NCI-H2107 (cell line): Measurements from ENCODE around the gene DDX17.

ENCODE experiments used
- DNase-seq: peaks from one replicate; lab custom pipeline; 2025; lab: John Stamatoyannopoulos, UW

Gene DDX17

DNA sequence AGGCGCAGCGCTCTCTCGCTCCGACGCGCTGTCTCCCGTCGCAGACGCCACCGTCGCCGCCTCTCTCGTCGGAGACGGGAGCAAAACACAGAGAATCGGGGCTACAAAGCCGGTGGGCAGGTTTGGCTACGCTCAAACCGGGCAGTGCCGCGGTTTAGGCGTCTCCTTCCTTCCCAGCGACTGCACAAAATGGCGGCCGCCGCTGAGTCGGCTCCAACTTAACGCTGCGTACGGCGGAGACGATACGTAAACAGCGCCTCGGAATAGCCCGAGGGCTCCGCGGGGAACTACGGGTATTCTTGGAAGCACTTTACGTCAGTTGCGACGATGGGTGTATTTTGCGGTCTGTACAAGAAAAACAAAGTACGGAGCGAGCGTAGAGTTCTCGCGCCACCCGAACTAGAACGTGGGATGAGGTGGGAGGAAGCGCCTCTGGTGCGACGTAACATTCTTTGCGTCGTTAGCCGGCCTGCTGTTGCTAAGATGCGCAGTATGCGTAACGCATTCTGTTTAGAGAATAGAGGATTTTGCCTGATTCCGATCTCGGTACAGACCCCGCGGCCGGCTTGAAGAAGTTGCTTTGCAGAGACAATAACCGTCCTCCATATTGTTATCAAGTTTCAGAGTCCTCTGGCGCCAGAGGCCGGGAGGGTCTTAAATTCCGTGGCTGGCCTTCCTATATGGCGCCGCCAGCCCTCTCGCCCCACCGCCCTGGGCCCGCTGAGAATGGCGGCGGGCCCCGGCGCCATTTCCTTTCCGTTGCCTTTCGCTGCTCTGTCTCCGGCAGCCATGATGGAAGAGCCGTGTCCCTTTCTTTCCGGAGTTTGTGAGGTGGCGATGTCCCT is at the start of gene DDX17:
Gene DDX17 (minus strand): TSS at position 194 of the 845 bp plus-strand sequence.
- peak; percentile 89 for DNase-seq

DNA sequence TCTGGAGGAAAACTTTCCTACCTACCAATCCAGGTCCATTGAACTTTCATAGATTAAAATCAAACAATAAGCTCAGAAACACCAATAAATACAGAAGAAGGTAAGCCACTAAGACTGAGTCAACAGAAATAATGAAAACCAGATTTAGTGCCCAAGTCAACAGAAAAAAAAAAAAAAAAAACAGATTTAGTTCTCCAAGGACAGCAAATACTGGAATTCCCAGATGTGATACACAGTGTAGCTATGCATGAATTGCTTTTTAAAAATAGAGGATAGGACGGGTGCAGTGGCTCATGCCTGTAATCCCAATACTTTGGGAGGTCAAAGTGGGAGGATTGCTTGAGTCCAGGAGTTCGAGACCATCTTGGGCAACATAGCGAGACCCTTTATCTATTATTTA is 48.2 kb upstream of the DDX17 start:
- DNase-seq: no peak

DNA sequence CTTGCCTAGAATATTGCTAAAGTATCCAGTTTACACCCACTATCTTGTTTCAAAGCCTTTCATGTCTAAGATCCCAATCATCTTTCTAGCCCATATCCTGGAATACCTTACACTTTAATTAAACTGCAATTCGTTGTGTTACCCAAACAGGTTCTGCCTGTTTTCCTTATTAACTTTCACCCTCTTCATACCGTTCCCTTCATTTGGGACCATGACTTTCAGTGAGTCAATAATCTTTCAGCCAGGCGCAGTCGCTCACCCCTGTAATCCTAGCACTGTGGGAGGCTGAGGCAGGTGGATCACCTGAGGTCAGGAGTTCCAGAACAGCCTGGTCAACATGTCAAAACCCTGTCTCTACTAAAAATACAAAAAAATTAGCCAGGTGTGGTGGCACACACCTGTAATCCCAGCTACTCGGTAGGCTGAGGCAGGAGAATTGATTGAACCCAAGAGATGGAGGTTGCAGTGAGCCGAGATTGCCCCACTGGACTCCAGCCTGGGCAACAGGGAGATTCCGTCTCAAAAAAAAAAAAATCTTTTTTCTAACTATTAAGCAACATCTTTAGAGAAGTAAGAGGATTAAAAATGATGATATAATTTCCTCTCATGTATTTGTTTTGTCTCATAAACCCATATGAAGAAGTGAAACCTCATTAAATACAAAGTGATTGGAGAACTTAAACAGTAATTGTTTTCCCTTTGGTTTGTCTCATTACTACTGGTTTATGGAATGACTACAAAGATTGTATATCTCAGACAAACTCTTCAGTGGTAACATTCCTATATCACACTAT is 43.2 kb upstream of the DDX17 start:
- no peak for DNase-seq

DNA sequence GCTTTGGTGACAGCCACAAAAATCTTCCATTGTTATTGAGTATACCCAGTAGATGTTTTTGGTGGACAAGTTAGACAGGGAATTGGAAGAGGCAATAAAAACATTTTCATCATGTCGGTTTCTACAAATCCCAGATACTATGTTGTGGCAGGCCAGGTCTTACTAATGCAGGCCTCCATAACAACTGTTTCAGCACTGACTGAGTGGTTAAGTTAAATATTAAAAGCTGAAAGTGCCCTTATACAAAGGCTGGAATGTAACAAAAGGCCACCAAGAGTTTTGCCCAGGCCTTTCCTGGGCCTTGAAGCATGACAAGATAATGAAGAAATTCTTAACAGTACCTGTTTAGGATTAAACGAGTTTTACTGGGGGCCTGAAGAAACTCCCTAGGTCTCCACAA is 34.6 kb upstream of the DDX17 start:
- DNase-seq: no peak

DNA sequence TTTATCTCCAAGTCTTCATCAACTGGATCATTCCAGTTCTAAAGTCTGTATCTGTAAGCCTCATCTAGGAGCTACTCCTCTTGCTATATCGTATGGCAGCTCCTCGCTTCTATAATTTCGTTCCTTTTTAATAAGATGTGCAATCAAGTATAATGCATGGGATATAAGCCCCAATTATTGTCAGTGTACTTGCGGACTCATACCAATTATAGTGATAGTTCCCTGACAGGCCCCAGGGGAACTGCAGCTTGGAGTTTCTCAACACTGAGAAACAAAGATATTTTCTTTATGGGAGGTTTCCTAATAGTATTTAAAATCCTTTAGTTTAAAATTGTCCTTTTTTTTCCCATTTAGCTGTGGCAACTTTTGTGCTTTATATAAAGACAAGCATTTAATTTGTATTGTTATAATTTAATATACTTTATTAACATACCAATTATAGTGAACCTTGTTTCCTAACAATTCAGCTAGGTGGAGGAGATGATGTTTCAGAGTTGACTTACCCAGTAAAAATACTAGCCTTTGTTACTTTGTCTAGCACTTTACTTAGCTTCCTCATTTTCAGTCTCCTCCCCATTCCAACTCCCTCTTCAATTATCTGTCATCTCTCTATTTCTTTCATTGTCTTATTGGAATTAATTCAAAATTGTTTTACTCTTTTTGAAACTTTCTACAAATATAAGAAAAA is 25.3 kb upstream of the DDX17 start:
- no peak for DNase-seq

DNA sequence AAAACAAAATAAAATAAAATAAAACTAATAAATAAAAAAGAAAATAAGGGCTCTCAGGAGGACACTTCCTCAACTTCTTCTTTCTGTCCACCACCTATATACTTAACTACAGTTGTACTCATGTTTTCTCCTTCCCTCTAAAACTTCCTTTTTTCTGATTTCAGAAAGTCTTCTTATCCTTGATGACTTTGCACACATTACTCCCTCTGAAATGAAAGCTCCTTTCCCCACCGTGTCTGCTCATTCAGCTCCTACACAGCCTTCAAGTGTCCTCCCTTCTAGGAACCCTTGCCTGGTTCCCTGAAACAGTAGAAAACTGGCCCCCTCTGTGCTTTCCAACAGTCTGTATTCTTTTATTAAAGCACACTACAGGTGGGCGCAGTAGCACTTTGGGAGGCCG is 18.3 kb upstream of the DDX17 start:
- no peak for DNase-seq

DNA sequence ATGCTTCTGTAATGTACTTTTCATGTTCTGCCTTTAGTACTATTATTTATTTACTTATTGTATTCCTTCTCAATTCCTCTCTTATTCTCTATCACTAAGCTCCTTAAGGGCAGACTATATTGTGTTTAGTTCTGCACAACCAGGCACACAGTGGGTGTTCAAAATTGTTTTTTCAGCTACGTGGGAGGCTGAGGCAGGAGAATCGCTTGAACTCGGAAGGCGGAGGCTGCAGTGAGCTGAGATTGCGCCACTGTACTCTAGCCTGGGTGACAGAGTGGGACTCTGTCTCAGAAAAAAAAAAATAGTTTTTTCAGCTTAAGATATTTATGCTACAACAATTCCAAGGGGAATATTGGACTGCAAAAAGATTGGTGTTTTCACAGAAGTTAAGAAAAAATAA is 17.4 kb upstream of the DDX17 start:
- DNase-seq: no peak

DNA sequence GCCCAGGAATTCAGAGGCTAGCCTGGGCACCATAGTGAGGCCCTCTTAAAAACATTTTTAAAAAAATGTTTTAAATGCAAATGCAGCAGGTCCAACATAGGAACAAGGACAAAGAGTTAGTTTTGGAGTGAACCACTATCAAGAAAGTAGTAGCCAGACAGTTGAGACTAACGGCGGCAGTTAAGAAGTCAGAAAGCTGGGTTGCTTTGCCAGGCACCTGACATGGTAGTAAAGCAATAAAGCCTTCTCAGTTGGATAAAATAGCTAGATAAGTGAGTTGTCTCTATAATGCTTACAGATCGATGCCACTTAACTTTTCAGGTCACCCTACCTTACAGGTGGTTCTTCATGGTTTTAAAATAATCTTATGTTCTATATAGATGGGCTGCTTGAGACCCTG is 16.9 kb upstream of the DDX17 start:
- DNase-seq: no peak

DNA sequence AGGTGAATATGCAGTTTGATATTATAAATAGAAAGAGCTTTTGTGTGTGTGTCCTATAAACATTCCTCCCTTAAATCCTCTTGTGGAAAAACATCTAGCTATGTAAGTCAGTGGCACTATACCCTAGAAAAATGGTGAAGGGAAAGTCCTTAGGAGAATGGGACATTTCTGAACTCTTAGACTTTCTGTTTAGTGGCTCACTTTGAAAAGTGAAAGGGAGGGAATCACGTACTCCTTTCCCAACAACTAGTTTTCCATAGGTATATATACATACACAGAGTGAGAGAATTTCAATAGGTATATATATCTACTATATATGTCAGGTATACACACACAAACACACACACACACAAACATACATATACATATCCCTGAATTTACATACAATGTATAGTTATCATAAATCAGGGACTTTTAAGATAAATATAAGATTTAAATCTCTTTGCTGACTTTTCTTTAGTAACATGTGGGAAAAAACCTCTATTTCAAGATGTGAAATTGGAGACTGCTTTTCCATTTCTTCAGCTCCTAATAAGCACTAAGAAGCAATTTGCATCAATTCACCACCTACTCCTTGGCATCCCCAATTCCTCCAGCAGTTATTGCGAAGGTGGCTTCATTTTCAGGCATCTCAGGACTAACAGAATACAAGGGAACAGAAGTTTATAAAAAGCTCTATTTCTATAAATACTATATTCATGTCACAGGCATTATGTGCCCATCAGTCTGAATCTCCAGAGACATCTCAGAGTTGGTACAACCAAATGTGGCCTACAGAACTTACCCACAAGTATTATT is 13.5 kb upstream of the DDX17 start:
- DNase-seq: no peak

DNA sequence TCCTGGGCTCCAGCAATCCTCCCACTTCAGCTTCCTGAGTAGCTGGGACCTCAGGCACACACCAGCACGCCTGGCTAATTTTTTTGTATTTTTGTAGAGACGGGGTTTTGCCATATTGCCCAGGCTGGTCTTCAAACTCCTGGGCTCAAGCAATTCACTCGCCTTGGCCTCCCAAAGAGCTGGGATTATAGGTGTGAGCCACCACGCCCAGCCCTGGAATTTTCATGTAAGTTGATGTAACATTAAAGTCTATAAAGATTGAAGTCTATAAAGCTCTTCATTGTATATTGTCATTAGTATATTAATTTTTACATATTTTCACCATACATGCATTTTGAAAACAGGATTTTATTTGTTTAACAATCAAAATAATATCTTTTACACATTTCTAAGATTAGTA is 12.5 kb upstream of the DDX17 start:
- DNase-seq: no peak

DNA sequence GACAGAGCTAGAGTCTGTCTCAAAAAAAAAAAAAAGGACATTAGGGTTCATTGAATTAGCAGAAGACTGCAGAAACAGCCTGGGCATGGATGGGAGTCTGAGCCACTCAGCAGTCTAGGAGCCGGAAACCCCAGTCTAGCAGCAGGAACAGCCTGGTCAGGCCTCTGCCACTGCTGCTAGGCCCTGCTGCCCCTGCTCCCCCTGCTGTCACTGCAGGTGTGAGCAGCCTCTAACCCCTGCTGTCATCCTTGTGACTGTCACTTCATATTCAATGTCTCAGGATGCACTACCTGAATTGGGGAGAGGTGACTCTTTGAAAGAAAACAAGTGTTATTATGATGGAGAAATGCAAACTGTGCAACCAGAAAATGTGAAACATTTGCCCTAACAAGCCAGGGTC is 7.0 kb upstream of the DDX17 start:
- DNase-seq: no peak

DNA sequence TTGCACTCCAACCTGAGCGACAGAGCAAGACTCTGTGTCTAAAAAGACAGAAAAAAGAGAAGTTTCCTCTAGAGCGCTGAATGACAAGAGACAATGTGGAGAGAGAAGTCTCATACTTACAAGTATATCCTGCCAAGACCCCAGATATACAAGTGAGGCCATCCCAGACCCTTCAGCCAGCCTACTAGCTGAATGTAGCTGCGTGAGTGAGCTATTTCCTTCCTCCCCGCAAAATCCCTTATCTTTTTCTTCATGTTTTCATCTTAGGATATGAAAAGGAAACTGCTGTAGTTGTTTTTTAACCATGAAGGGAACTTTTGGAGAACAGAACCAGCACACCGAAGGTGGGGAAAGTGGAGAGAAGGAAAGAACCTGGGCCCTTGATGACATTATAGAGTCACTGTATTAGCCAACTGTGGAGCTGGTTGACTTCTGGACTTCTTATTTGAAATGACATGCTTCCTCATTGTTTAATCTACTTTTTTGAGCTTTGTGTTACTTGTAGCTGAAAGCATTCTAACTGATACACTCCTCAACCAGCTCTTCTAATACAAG is 4.4 kb upstream of the DDX17 start:
- no peak for DNase-seq

DNA sequence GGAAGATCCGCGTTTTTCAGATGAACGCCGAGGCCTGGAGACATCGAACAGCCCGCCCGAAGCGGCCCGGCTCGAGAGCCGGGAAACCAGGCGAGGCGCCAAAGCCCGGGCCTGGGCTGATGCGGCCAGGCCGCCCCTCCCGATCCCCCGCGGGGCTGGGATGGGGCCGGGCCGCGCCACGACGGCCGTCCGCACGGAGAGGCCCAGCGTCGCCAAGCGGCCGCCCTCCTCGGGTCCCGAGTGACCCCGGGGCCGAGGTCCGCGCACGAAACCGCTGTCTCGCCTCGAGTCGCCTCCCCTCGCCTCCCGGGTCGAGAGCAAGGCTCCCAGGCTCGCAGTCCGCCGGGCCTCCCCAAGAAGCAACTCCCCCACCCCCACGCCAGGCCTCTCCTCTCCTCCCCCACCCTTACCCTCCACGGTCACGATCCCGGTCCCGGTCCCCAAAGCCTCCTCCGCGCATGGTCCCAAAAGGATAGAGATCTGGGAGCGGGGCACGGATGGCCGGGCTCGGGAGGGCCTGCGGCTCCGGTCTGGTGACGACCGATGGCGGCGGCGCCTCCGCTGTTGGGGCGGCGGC is 482 bp downstream of the DDX17 start:
- DNase-seq: no peak

DNA sequence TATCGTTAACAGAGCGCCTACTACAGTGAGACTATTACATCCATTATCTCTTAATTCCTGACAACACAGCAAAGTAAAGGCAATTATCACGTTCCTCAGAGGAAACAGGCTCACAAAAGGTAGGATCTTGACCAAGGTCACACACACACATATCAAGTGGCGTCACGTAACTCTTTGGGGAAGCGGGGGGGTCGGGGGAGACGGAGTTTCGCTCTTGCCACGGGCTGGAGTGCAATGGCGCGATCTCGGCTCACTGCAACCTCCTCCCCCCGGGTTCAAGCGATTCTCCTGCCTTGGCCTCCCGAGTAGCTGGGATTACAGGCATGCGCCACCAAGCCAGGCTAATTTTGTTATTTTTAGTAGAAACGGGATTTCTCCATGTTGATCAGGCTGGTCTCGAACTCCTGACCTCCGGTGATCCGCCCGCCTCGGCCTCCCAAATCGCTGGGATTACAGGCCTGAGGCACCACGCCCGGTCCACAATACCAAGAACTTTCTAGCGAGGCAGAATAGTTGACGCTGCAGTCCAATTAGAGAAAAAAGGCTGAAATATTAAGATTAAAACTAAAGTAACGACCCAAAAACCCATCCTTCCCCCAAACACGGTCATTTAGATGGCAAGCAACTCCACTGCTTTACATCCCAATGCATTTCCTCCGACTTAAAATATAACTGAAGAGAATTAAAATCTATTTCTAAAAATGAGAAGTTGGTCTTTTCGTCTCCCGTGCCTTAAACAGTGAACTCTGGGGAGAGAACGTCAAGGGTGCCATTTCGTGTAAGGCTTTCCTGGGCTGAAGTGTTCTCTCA is 1.2 kb downstream of the DDX17 start:
- DNase-seq: no peak

DNA sequence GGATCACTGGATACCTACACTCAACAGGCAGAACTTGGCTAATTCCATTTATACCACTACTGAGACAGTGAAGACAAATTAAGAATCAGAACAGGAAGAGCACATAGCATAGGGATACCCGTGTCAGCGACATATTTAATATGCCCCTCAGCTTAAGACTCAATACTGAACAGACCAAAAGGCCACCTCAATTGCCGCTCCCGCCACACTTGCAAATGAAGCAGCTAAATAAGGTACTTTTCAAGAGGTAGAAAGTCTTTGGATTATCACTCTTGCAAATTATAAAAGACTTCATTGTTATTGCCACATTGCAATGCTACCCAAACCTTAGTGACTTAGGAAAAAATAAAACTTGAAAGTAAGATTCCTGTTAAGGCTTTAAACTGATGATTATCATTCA is 3.1 kb downstream of the DDX17 start:
- no peak for DNase-seq

DNA sequence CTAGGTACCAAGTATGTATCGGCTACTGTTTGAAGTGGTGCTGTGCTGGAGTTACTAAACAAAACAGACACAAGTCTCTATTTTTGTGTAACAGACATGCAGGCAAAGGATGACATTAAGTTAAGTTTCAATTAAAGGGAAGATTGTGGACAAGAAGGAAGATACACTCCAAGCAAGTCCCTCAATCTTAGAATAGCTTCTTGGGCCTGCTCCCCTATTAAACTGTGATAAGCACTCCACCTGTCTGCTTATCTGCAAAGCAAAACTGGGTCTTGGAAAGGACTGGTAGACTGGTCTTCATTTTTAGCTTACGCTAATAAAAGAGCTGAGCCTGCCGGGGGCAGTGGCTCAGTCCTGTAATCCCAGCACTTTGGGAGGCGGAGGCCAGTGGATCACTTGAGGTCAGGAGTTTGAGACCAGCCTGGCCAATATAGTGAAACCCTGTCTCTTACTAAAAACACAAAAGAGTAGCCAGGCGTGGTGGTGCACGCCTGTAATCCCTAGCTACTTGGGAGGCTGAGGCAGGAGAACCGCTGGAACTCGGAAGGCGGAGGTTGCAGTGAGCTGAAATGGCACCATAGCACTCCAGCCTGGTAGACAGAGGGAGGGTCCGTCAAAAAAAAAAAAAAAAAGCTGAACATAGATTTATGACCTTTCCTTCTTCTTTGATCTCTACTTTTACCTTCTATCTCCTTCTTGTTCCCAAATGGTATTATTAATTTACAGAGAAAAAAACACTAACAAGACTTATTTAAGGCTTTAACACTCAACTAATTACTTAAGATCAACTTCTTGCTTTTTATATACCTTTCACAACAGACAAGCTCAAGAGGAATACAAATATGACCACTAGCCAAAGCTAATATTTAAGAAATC is 4.1 kb downstream of the DDX17 start:
- DNase-seq: no peak

DNA sequence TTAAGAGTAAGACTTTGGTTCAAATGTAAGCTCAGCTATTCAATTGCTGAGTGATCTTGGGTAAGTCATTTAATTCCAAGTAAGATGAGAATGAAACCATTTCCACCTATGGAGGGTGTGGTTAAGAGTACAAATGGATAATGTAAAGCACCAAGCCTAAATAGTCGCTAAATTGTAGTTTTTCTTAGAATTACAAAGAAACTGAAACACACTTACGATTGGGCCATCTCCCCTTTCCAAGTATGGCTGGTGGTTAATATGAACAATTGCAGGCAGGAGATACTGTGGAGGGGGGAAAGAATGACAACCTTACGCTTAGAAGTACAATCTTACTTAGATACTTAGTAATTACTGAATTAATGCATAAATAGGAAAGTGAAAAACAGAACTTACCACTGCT is 8.2 kb downstream of the DDX17 start:
- DNase-seq: no peak

DNA sequence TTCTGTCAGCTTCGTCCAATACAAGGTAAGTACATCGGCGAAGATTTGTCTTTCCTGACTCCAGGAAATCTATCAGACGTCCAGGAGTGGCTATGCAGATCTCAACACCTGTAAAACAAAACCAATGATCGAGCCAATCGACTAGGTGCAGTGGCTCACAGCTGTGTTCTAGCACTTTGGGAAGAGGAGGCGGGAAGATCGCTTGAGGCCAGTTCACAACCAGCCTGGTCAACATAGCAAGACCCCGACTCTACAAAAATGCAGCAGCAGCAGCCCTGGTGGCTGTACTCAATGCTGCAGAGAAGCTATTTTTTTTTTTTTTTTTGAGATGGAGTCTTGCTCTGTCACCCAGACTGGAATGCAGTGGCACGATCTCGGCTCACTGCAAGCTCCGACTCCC is 11.2 kb downstream of the DDX17 start:
- no peak for DNase-seq

DNA sequence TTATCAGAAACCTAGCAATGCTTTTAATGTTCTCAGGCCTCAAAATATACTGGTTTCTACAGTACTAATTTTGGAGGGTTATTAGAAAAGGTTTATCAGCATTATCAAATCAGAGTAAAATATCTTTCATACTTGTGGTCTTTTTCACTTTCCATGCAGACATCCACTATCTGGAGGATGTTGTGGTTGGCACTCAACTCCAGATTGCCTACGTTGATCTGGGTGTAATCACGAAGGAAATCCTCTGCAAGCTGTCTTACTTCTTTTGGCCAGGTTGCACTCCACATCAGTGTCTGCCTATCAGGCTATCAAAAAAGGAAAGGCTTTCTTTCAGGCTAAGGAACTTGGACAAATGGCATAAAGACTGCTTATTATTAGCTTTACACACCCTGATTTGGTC is 11.6 kb downstream of the DDX17 start:
- no peak for DNase-seq
